Skeletal muscle satellite cell (primary cell): ENCODE measurements around the gene RNU7-1.

ENCODE experiments used
- H3K27me3 ChIP-seq: 2 replicates; pipeline ENCODE4 v1.7.0; 2013; ENCODE audit warnings: low read length; ENCODE audit not compliant: control insufficient read depth, insufficient read depth
- H3K36me3 ChIP-seq: 2 replicates; pipeline ENCODE4 v1.7.0; 2013; ENCODE audit warnings: mild to moderate bottlenecking, control low read depth, low read length; ENCODE audit not compliant: insufficient read depth
- H3K4me1 ChIP-seq: 2 replicates; pipeline ENCODE4 v1.7.0; 2013; ENCODE audit warnings: low read length; ENCODE audit not compliant: control insufficient read depth, insufficient read depth
- H3K4me2 ChIP-seq: 2 replicates; pipeline ENCODE4 v1.7.0; 2013; ENCODE audit warnings: mild to moderate bottlenecking, low read length
- H3K4me3 ChIP-seq: 2 replicates; pipeline ENCODE4 v1.7.0; 2013; ENCODE audit warnings: low read length
- H3K9ac ChIP-seq: 2 replicates; pipeline ENCODE4 v1.7.0; 2013; ENCODE audit warnings: mild to moderate bottlenecking, low read depth, low read length, moderate library complexity
- H3K9me3 ChIP-seq: replicated peaks from 2 replicates; pipeline ENCODE4 v1.7.0; 2013; ENCODE audit warnings: mild to moderate bottlenecking, control low read depth, low read length

RNU7-1 gene

DNA sequence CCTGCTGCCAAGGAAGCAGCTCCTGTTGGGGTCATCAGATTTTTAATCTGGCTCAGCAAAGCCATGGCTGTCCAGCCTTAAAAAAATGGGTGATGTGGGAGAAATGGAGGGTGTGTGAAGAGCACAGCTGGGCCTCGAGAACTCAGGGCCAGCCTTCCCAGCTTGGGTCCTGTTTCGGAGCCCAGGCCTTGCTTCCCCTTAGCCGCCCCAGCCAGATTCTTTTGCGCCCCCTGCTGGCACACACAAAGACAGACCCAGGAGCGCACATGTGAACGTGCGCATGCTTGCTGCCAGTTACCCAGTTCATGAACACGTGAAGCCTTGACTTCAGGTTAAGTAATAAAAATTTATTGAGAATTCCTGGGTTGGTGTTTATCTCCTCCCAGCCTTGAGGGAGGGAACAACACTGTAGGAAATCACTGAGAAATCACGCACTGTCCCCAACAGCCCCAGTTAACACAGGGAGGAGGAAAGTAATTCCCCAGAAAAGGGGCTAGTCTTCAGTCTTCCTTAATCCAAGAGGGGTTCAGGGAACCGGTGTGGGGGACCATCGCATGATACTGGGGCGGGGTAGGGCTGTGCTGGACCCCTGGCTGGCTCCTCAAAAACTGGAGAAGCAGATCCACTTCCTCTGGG is 21.5 kb downstream of the RNU7-1 start:
- Histone ChIP-seq H3K4me2 (no peak overlapping the region), H3K27me3 (no peaks in the 10 kb centered on the region), H3K9me3 (no peaks in the 10 kb centered on the region), H3K4me1 (peaks cover 32% of the 10 kb centered on the region), H3K9ac (peak overlapping the region; percentile 46), H3K4me3 (no peak overlapping the region), H3K36me3 (peaks cover 50% of the 10 kb centered on the region)

DNA sequence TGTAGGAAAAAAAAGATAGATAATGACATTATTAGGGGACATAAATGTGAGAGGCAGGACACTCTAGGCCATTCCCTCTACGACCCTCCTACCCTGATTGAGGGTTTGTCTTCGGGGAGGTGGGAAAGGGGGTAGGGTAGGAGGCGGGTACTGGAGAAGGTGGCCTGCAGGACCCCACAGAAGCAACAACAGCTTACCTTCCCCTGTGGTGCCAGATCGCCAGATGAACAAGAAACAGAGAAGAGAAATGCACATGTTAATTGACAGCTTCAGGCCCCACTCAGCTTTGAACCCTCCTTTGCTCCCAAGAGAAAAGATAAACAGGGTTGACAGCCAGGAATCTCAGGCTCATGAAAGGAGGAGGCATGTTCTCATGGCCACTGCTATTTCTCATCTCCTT is 22.1 kb downstream of the RNU7-1 start:
- Histone ChIP-seq H3K4me2 (no peak overlapping the region), H3K9ac (no peak overlapping the region), H3K9me3 (no peaks in the 10 kb centered on the region), H3K4me3 (no peak overlapping the region), H3K4me1 (peaks cover 29% of the 10 kb centered on the region), H3K27me3 (no peaks in the 10 kb centered on the region), H3K36me3 (peaks cover 50% of the 10 kb centered on the region)

DNA sequence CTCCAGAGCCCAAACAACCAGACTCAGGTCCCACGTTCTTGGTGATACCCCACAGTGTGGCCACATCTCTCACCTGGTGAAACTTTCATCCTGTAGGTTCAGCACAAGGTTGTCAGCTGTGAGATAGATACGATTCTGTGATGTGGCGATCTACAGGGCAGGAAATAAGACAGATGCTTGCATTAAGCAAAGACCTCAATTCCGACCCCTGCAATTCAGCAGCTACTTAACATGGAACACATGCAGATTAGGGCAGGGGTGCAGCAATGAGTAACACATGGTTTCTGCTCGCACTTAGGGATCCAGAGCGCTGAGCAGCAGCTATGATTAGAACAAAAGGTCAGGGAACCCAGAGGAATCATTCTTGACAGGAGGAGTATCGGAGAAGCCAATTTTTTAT is 22.7 kb downstream of the RNU7-1 start:
- Histone ChIP-seq H3K9ac (no peak overlapping the region), H3K4me1 (peaks cover 22% of the 10 kb centered on the region), H3K36me3 (peaks cover 50% of the 10 kb centered on the region), H3K9me3 (no peaks in the 10 kb centered on the region), H3K4me2 (no peak overlapping the region), H3K4me3 (no peak overlapping the region), H3K27me3 (no peaks in the 10 kb centered on the region)

DNA sequence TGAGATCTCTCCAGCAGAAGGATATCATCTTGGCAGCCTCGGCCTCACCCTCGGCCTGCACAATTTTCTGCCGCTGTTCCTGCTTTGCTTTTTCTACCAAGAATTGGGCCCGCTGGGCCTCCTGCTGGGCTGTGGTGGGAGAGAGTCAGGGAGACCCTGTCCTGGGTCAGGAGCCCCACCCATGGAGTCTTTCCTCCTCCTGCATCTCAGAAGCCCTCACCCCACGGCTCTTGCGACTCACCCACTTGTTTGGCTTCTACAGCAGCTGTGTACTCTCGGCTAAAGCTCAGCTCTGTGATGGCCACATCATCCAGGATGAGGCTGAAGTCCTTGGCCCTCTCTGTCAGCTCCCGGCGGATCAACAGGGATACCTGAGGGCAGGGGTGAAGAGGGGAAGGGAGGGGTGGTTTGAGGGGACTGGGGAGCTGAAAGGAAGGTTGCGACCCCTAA is 24.1 kb downstream of the RNU7-1 start:
- no peaks in the 10 kb centered on the region for H3K9me3 ChIP-seq
- peaks cover 55% of the 10 kb centered on the region for H3K36me3 ChIP-seq
- H3K4me2 ChIP-seq: no peak overlapping the region
- H3K4me3 ChIP-seq: no peak overlapping the region
- peak overlapping the region; percentile 97 for H3K9ac ChIP-seq
- no peaks in the 10 kb centered on the region for H3K27me3 ChIP-seq
- H3K4me1 ChIP-seq: peaks cover 15% of the 10 kb centered on the region

DNA sequence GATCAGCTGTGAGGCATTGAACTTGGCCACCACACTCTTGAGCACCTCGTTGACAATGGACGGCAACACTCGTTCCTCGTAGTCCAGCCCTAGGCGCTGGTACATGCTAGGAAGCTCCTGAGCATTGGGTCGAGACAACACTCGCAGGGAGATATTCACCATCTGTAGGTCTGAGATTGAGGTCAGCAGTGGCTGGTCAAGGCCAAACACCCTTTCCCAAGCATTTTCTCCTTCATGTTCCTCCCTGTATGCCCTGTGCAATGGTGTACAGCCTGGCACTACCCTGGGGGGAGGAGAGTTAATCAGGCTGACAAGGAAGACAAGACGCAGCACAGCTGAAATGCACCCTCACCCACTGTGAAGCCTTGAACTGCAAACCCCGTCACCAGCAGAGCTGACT is 24.8 kb downstream of the RNU7-1 start:
- H3K4me3 ChIP-seq: peak overlapping the region; percentile 10
- H3K9ac ChIP-seq: peak overlapping the region; percentile 97
- H3K9me3 ChIP-seq: no peaks in the 10 kb centered on the region
- H3K36me3 ChIP-seq: peaks cover 55% of the 10 kb centered on the region
- peak overlapping the region; percentile 96 for H3K4me2 ChIP-seq
- no peaks in the 10 kb centered on the region for H3K27me3 ChIP-seq
- peaks cover 15% of the 10 kb centered on the region for H3K4me1 ChIP-seq

DNA sequence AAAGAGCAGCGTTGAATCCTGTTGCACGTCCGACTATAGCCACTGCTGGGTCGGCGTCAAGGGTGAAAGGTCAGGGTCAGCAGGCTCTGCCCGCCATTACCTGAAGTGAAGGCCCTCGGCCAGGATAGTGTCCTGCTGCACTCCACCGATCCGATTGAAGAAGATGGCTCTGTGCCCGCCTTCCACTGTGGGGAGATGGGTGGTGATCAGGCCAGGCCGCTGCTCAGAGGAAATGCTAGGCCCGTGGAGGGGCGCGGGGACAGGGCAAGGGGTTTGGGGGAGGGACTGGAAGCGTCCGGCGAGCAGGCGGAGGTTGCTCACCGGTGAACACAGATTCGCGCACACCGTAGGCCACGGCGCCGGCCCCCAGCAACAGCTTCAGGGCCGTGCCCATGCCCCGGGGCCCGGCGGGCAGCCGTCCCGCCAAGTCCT is 26.5 kb downstream of the RNU7-1 start:
- Histone ChIP-seq H3K9ac (peak overlapping the region; percentile 97), H3K9me3 (no peaks in the 10 kb centered on the region), H3K36me3 (peaks cover 57% of the 10 kb centered on the region), H3K4me2 (peak overlapping the region; percentile 96), H3K27me3 (no peaks in the 10 kb centered on the region), H3K4me3 (peak overlapping the region; percentile 91), H3K4me1 (peaks cover 15% of the 10 kb centered on the region)

DNA sequence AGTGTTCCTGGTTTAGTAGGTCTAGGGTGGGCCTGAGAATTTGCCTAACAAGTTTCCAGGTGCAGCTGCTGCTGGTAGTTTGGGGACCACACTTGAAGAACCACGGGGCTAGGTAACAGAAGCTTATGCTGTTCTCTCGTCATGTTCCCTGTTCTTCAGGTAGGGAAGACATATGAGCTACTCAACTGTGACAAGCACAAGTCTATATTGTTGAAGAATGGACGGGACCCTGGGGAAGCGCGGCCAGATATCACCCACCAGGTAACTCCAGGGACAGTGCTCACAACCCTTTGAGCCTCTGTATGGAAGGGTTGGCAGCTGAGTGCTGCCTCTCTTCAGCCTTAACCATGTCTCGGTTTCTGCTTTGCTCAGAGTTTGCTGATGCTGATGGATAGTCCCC is 30.6 kb downstream of the RNU7-1 start:
- H3K36me3 ChIP-seq: peaks cover 57% of the 10 kb centered on the region
- peaks cover 7% of the 10 kb centered on the region for H3K4me1 ChIP-seq
- H3K27me3 ChIP-seq: no peaks in the 10 kb centered on the region
- no peak overlapping the region for H3K4me2 ChIP-seq
- no peak overlapping the region for H3K4me3 ChIP-seq
- no peaks in the 10 kb centered on the region for H3K9me3 ChIP-seq
- no peak overlapping the region for H3K9ac ChIP-seq

DNA sequence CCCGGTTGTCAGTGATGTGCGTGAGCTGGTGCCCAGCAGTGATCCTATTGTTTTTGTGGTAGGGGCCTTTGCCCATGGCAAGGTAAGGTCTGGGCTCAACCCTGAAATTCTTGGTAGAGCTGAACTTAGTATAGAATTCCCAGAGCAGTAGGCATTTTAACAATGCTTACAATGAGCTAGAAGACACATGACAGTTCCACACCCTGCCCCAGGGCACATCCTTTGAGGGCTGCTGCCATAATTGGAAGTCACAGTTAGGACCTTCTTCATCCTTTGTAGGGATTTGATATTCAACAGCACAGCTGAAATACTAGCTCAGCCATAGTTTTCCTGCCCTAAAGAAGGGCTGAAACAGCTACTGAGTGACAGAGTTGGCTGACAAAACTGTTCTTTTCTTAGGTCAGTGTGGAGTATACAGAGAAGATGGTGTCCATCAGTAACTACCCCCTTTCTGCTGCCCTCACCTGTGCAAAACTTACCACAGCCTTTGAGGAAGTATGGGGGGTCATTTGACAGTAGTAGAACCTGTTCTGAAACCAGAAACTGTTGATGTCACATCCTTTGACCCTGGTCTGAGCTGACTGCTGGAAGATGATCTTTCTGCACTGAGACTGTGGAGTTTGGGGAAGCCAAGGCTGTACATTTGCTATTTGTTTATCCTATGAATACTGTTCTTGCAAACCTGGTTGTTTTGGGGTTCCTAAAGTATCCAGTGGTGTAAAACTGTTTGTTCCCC is 31.8 kb downstream of the RNU7-1 start:
- Histone ChIP-seq H3K9me3 (no peaks in the 10 kb centered on the region), H3K4me1 (peaks cover 4% of the 10 kb centered on the region), H3K4me2 (no peak overlapping the region), H3K27me3 (no peaks in the 10 kb centered on the region), H3K36me3 (peaks cover 57% of the 10 kb centered on the region), H3K9ac (no peak overlapping the region), H3K4me3 (no peak overlapping the region)

DNA sequence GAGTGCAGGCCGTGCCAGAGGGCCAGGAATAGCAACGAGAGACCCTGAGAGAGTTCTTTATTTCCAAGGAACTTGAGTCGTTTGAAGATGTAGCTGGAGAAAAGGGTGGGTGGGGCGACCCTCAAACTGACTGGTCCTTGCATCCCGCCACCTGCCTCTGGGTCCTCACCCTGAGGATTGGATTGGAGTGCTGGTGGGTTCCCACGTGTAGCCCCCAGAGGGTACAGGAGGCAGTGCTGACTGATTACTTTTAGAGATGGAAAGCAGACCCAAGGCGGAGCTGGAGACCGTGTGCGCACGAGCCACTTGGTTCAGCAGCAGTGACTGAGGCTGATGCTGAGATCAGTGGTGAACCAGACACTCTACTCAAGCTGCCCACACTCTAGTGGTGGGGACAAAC is 34.0 kb downstream of the RNU7-1 start:
- Histone ChIP-seq H3K4me2 (no peak overlapping the region), H3K36me3 (peaks cover 57% of the 10 kb centered on the region), H3K9ac (no peak overlapping the region), H3K4me3 (no peak overlapping the region), H3K4me1 (no peaks in the 10 kb centered on the region), H3K27me3 (no peaks in the 10 kb centered on the region), H3K9me3 (no peaks in the 10 kb centered on the region)

DNA sequence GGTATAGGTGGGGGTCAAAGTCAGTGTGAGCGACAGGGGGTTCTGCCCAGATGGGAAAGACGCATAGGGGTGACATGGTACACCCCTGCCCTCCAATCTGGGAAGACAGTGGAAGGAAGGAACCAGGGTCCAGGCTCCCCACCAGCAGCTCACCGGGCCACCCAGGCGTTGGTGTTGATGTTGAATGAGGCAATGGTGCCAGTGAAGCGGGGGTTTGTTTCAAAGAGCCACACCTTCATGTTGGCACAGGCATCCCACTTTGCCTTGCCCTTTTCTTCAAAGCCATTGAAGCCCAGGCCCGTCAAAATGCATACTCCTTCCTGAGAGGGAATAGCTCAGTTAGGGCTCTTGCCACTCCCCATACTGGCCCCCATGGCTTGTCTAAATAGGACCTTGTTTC is 34.6 kb downstream of the RNU7-1 start:
- Histone ChIP-seq H3K9ac (no peak overlapping the region), H3K4me3 (no peak overlapping the region), H3K4me2 (no peak overlapping the region), H3K9me3 (no peaks in the 10 kb centered on the region), H3K4me1 (no peaks in the 10 kb centered on the region), H3K27me3 (no peaks in the 10 kb centered on the region), H3K36me3 (peaks cover 60% of the 10 kb centered on the region)

DNA sequence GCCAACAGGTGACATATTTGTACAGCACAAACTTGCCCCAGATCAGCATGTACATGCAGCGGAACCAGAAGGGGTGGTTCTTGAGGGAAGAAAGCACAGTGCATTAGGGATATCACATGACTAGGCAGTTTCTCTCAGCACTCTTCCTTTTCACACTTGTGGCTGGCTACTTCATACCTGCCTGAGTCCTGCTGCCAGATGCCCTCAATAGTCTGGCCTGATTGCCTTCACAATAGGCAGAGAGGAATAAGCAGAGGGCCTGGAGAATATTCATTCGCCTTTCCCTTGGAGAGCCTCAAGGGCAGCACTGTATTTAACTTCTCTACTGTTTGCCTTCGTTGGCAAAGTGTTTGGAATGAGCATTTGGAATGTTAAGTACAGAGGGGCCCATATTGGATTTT is 35.0 kb downstream of the RNU7-1 start:
- Histone ChIP-seq H3K4me1 (no peaks in the 10 kb centered on the region), H3K4me2 (no peak overlapping the region), H3K36me3 (peaks cover 60% of the 10 kb centered on the region), H3K4me3 (no peak overlapping the region), H3K9me3 (no peaks in the 10 kb centered on the region), H3K9ac (no peak overlapping the region), H3K27me3 (no peaks in the 10 kb centered on the region)

DNA sequence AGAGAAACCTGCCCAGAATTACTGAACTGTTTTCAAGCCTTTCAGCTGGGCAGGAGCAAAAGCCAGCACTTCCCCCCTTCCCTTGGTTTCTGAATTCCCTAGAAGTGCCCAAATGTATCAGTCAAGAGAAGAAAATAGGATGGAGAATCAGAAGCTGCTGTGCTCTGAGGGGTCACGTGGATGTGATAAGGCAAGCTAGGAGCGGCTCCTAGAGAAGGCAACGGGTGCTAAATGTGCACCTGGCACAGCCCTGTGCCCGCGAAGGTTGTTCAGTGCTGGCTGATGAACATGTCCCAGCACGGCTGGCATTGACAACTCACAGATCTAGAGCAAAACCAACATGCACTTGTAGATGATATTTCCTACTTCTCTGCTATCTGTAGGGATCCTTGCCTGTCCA is 35.4 kb downstream of the RNU7-1 start:
- H3K36me3 ChIP-seq: peaks cover 59% of the 10 kb centered on the region
- no peak overlapping the region for H3K4me3 ChIP-seq
- no peak overlapping the region for H3K9ac ChIP-seq
- H3K27me3 ChIP-seq: no peaks in the 10 kb centered on the region
- H3K4me2 ChIP-seq: no peak overlapping the region
- H3K9me3 ChIP-seq: no peaks in the 10 kb centered on the region
- no peaks in the 10 kb centered on the region for H3K4me1 ChIP-seq
